Keratinocyte (primary cell): ENCODE results near the gene BRAT1. TPM values are rescaled to one million over a fixed set of nuclear protein-coding genes. Genes with fewer than 3 reads are reported as not detected.

Experiments used
- DNase-seq: peaks from one replicate; pipeline ENCODE4 v3.0.0-alpha.2; 2011; ENCODE audit warnings: low read depth, missing footprints, low spot score
- FAIRE-seq: peaks from 2 replicates; lab custom pipeline; 2011; peaks lifted over from hg19 to GRCh38; lab: Jason Lieb, UNC
- H2AFZ ChIP-seq: 2 replicates; pipeline ENCODE4 v1.6.0; 2012; ENCODE audit warnings: low read length, control low read depth, inconsistent platforms; ENCODE audit not compliant: control insufficient read depth
- H3K27ac ChIP-seq: 2 replicates; pipeline ENCODE4 v1.5.1; 2011; ENCODE audit warnings: low read length; ENCODE audit not compliant: control insufficient read depth, insufficient read depth
- H3K27me3 ChIP-seq: 3 replicates; pipeline ENCODE4 v1.6.0; 2011; ENCODE audit warnings: low read length; ENCODE audit not compliant: control insufficient read depth, insufficient read depth; ENCODE audit errors: extremely low read depth
- H3K36me3 ChIP-seq, 2 experiments: 2 replicates in 1 of 2; 3 replicates in 1 of 2; pipeline ENCODE4 v1.5.1; 2011; ENCODE audit warnings: low read length in 2 of 2, mild to moderate bottlenecking in 1 of 2; ENCODE audit not compliant: control insufficient read depth in 2 of 2, insufficient read depth in 2 of 2; ENCODE audit errors: extremely low read depth in 1 of 2
- H3K4me1 ChIP-seq: 3 replicates; pipeline ENCODE4 v1.5.1; 2011; ENCODE audit warnings: low read length; ENCODE audit not compliant: control insufficient read depth, insufficient read depth; ENCODE audit errors: extremely low read depth
- H3K4me2 ChIP-seq: 3 replicates; pipeline ENCODE4 v1.6.0; 2011; ENCODE audit warnings: low read depth, low read length; ENCODE audit not compliant: control insufficient read depth, insufficient read depth; ENCODE audit errors: extremely low read depth
- H3K4me3 ChIP-seq, 3 experiments: fragments of 200-600 bp in 1 of 3; sonication (generic) in 1 of 3; 2 replicates in 2 of 3; 3 replicates in 1 of 3; pipeline ENCODE4 v1.5.1; 2011 to 2016; ENCODE audit warnings: low read length in 3 of 3, mild to moderate bottlenecking in 3 of 3, control low read depth in 2 of 3, inconsistent platforms in 1 of 3, low read depth in 1 of 3, mixed read lengths in 1 of 3, mixed run types in 1 of 3, moderate library complexity in 1 of 3; ENCODE audit not compliant: control insufficient read depth in 2 of 3, insufficient read depth in 2 of 3; ENCODE audit errors: extremely low read depth in 1 of 3
- H3K79me2 ChIP-seq: 2 replicates; pipeline ENCODE4 v1.6.0; 2012; ENCODE audit warnings: low read length; ENCODE audit not compliant: control insufficient read depth, insufficient read depth
- H3K9ac ChIP-seq: 3 replicates; pipeline ENCODE4 v1.6.0; 2011; ENCODE audit warnings: low read length; ENCODE audit not compliant: control insufficient read depth, insufficient read depth; ENCODE audit errors: extremely low read depth
- H3K9me1 ChIP-seq: 3 replicates; pipeline ENCODE4 v1.6.0; 2011; ENCODE audit warnings: low read length; ENCODE audit not compliant: control insufficient read depth, insufficient read depth; ENCODE audit errors: extremely low read depth
- H3K9me3 ChIP-seq: 2 replicates; pipeline ENCODE4 v1.5.1; 2012; ENCODE audit warnings: low read depth, low read length; ENCODE audit not compliant: control insufficient read depth
- H4K20me1 ChIP-seq: 3 replicates; pipeline ENCODE4 v1.6.0; 2011; ENCODE audit warnings: low read length; ENCODE audit not compliant: control insufficient read depth, insufficient read depth; ENCODE audit errors: extremely low read depth
- EZH2 ChIP-seq: IDR thresholded peaks from one replicate; pipeline ENCODE4 v1.6.1; 2012; ENCODE audit warnings: inconsistent platforms, mild to moderate bottlenecking, low read length, moderate library complexity
- dilution Hi-C: fragments of 300-500 bp; cut with MboI; formaldehyde crosslinking; loops from one replicate; pipeline ENCODE4 v1.7.0; 2020; ENCODE audit warnings: low sequenced_read_pairs; ENCODE audit not compliant: extremely low pct_ligation_motif_present
- polyA plus RNA-seq, 5 experiments: library from polyadenylated mRNA; depleted of rRNA in 3 of 5; stranded (reverse) in 3 of 5; stranded (forward) in 1 of 5; unstranded in 1 of 5; fragments of >200 nt; gene quantifications; 1 replicate in 1 of 5; 2 replicates in 3 of 5; 3 replicates in 1 of 5; pipeline versions ENCODE4 v1.2.1 to v1.2.3, GENCODE V29; 2011 to 2012; ENCODE audit warnings: missing spikeins in 2 of 5, low read depth in 1 of 5, low replicate concordance in 1 of 5
- TF ChIP-seq, protein P1 (sequence below), 3 experiments: IDR thresholded peaks in 1 of 3; conservative IDR thresholded peaks in 1 of 3; optimal IDR thresholded peaks in 1 of 3; 2 replicates in 2 of 3; 3 replicates in 1 of 3; pipeline versions ENCODE3 to v1.5.1; 2011; ENCODE audit warnings: low read length in 3 of 3, mild to moderate bottlenecking in 3 of 3, moderate library complexity in 2 of 3, control low read depth in 1 of 3, inconsistent platforms in 1 of 3; ENCODE audit not compliant: insufficient read depth in 2 of 3; ENCODE audit errors: extremely low read depth in 1 of 3

Gene BRAT1
- polyA plus RNA-seq, 1 donor (not counting 4 experiments of a cell fraction or from before 2014, with no cell fraction given): 6.4 TPM

DNA sequence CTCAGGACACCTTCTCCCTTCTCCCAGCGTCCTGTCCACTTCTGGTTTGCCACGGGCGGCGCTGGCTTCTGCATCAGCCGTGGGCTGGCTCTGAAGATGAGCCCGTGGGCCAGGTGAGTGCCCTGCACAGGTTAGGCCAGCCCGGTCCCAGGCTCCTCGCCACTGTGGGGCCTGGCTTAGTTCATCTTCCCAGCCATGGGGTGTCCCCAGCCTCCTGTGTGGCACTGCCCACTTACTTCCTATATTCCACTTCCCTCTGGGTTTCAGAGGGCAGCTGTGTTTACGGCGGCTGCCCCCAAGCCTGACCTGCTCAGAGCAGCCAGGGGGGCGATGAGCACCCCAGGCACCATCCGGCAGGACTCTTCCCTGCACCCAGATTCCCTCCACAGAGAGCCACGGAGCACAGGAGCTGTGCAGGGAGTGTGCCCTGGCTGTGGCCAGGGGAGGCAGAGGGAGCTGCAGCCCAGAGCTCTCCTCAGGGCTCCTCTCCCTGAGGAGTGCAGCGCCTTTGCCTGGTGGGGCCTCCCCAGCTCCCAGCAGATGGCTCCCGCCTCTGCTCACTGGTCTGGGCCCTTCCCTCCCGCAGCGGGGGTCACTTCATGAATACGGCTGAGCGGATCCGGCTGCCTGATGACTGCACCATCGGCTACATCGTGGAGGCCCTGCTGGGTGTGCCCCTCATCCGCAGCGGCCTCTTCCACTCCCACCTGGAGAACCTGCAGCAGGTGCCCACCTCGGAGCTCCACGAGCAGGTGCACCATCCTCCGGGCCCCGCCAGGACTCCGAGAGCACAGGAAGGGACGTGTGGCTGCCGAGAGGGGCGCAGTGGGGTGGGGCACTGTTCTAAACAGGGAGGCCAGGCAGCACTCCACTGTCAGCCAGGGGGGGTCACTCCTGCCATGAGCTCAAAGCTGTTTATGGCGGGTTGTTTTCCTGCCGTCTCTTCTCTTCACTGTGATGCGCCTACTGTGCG is 29.4 kb downstream of the BRAT1 start:
- peaks cover 10 to 12% of the 10 kb centered on the region in 2 experiments for H3K36me3 ChIP-seq
- FAIRE-seq (no peak), DNase-seq (no peak)
- H3K79me2 ChIP-seq: peaks cover 10% of the 10 kb centered on the region
- no peak overlapping the region for H3K4me3 ChIP-seq
- H3K9ac ChIP-seq: no peak overlapping the region
- H3K9me3 ChIP-seq: no peaks in the 10 kb centered on the region
- no peak overlapping the region for H2AFZ ChIP-seq
- H3K4me2 ChIP-seq: no peak overlapping the region
- H3K27me3 ChIP-seq: no peaks in the 10 kb centered on the region
- peaks cover 70% of the 10 kb centered on the region for H3K4me1 ChIP-seq
- peaks cover 4% of the 10 kb centered on the region for H4K20me1 ChIP-seq
- TF ChIP-seq, protein P1, sequence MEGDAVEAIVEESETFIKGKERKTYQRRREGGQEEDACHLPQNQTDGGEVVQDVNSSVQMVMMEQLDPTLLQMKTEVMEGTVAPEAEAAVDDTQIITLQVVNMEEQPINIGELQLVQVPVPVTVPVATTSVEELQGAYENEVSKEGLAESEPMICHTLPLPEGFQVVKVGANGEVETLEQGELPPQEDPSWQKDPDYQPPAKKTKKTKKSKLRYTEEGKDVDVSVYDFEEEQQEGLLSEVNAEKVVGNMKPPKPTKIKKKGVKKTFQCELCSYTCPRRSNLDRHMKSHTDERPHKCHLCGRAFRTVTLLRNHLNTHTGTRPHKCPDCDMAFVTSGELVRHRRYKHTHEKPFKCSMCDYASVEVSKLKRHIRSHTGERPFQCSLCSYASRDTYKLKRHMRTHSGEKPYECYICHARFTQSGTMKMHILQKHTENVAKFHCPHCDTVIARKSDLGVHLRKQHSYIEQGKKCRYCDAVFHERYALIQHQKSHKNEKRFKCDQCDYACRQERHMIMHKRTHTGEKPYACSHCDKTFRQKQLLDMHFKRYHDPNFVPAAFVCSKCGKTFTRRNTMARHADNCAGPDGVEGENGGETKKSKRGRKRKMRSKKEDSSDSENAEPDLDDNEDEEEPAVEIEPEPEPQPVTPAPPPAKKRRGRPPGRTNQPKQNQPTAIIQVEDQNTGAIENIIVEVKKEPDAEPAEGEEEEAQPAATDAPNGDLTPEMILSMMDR (optimal IDR thresholded peaks at IDR 0.05 in 1 of 3, IDR thresholded peaks at IDR 0.05 in 1 of 3, conservative IDR thresholded peaks at IDR 0.05 in 1 of 3; ENCODE audit: extremely low read depth in 1 of 3, insufficient read depth in 2 of 3, low read length in 3 of 3): no peak
- no peak for TF ChIP-seq EZH2
- dilution Hi-C loops: no loop called here
- H3K9me1 ChIP-seq: no peaks in the 10 kb centered on the region
- no peak overlapping the region for H3K27ac ChIP-seq

DNA sequence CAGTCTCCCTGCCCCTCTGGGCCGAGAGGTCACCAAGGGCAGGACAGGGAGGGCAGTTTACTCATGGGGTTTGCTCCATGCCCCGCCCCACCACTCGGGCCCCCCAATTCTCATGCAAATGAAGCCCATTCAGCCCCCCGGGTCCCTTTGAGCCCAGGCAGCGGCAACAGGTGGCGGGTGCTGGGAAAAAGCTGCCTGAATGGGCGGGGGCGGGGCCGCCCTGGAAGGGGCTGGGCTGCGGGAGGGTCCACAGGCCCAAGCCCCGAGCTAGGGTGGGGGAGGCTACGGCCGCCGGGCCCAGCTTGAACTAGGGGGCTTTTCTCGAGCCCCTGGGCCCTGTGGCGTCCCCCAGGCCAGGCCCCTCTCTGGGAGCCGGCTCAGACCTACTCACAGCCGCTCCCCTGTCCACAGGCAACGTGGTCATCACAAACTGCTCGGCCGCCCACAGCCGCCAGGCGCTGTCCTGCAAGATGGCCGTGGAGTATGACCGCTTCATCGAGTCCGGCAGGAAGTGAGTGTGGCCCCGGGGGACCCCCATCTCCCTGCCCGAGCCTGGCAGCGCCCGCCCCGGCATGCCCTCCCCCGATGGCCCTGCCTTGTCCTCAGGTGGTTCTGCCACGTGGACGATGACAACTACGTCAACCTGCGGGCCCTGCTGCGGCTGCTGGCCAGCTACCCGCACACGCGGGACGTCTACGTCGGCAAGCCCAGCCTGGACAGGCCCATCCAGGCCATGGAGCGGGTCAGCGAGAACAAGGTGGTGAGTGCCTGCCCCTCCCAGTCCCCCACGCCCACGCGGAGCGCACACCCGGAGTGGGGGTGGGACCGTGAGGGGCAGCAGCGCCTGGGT is 30.3 kb downstream of the BRAT1 start:
- dilution Hi-C loops: no loop called here
- Histone ChIP-seq H3K79me2 (peaks cover 19% of the 10 kb centered on the region), H3K4me2 (no peak overlapping the region), H3K27ac (no peak overlapping the region), H3K4me3 (no peak overlapping the region), H3K9me1 (no peaks in the 10 kb centered on the region), H3K27me3 (no peaks in the 10 kb centered on the region), H2AFZ (no peak overlapping the region), H3K9ac (peak overlapping the region; percentile 52), H3K9me3 (no peaks in the 10 kb centered on the region), H4K20me1 (peaks cover 7% of the 10 kb centered on the region), H3K4me1 (peaks cover 61% of the 10 kb centered on the region), H3K36me3 (peaks cover 10 to 12% of the 10 kb centered on the region in 2 experiments)
- no peak for DNase-seq
- TF ChIP-seq EZH2: no peak
- TF ChIP-seq, protein P1 (optimal IDR thresholded peaks at IDR 0.05 in 1 of 3, IDR thresholded peaks at IDR 0.05 in 1 of 3, conservative IDR thresholded peaks at IDR 0.05 in 1 of 3; ENCODE audit: extremely low read depth in 1 of 3, insufficient read depth in 2 of 3, low read length in 3 of 3): no peak
- no peak for FAIRE-seq
